Heart left ventricle (tissue), 16 donors: ENCODE results near the gene RYR3. TPM values are rescaled to one million over a fixed set of nuclear protein-coding genes. Genes with fewer than 3 reads are reported as not detected.

Experiments used
- ATAC-seq, 4 donors: fragments of 200-7000 bp; cut with Tn5 transposase; one replicate each; pipeline ENCODE4 v1.9.1; 2020 to 2022; ENCODE audit warnings: moderate library complexity in 4 of 4, mild to moderate bottlenecking in 3 of 4, moderate number of reproducible peaks in 1 of 4
- DNase-seq, 5 donors: peaks; one replicate each; pipeline ENCODE4 v3.0.0-alpha.2; 2020
- H3K27ac ChIP-seq, 12 donors: fragments of 200-600 bp; sonication (generic) in 4 of 12; one replicate each; pipeline versions ENCODE4 v1.5.0 to v1.8.0; 2016 to 2022; ENCODE audit warnings: mild to moderate bottlenecking in 2 of 12
- H3K27me3 ChIP-seq, 9 donors: fragments of 200-600 bp; sonication (generic) in 2 of 9; one replicate each; pipeline versions ENCODE4 v1.5.1 to v1.8.0; 2016 to 2022; ENCODE audit warnings: mild to moderate bottlenecking in 3 of 9
- H3K36me3 ChIP-seq, 9 donors: fragments of 200-600 bp; sonication (generic) in 2 of 9; one replicate each; pipeline versions ENCODE4 v1.5.0 to v1.8.0; 2018 to 2022; ENCODE audit warnings: mild to moderate bottlenecking in 2 of 9
- H3K4me1 ChIP-seq, 12 donors: fragments of 200-600 bp; sonication (generic) in 4 of 12; one replicate each; pipeline versions ENCODE4 v1.5.0 to v1.8.0; 2016 to 2022; ENCODE audit warnings: mild to moderate bottlenecking in 3 of 12
- H3K4me3 ChIP-seq, 12 donors: fragments of 200-600 bp; sonication (generic) in 4 of 12; one replicate each; pipeline versions ENCODE4 v1.5.0 to v1.8.0; 2017 to 2022; ENCODE audit warnings: mild to moderate bottlenecking in 9 of 12, moderate library complexity in 4 of 12
- H3K9me3 ChIP-seq, 12 donors: fragments of 200-600 bp; sonication (generic) in 4 of 12; one replicate each; pipeline versions ENCODE4 v1.5.0 to v1.8.0; 2016 to 2022; ENCODE audit warnings: mild to moderate bottlenecking in 1 of 12
- CTCF ChIP-seq, 12 donors: fragments of 200-600 bp; sonication (generic) in 4 of 12; IDR thresholded peaks; one replicate each; pipeline versions ENCODE4 v1.5.0 to v1.8.0; 2018 to 2022; ENCODE audit warnings: antibody characterized with exemption in 12 of 12, mild to moderate bottlenecking in 5 of 12
- POLR2A ChIP-seq, 2 donors: fragments of 450-650 bp; IDR thresholded peaks; one replicate each; pipeline ENCODE4 v1.6.1; 2017; ENCODE audit warnings: antibody characterized with exemption in 2 of 2, mild to moderate bottlenecking in 2 of 2, moderate library complexity in 2 of 2
- WGBS, 4 donors: extraction: QIAGEN DNeasy Blood & Tissue Kit in 2 of 4; methylation state at CpG; one replicate each; pipeline versions ENCODE4 v1.1.5 to v1.1.7; 2013 to 2018; 5-methylcytosine and 5-hydroxymethylcytosine counted together
- intact Hi-C, 10 donors: fragments of 100-400 bp; cut with DNase I; formaldehyde crosslinking; loops; one replicate each; pipeline versions ENCODE4 v1.11.1 to v1.14.2; 2022
- polyA plus RNA-seq, 2 donors: library from polyadenylated mRNA; stranded (reverse); fragments of 200-250 nt; gene quantifications; one replicate each; pipeline ENCODE4 v1.2.3, GENCODE V29; 2013
- total RNA-seq, 9 donors: library from RNA; depleted of rRNA in 2 of 9; stranded (reverse); fragments of >200 nt in 2 of 9; fragmentation: NEBNext Ultra II Directional in 3 of 9; extraction: Animal tissue kit (Norgen Biotek cat#: 25700) in 3 of 9; gene quantifications; one replicate each; pipeline versions ENCODE4 v1.1.0 to v1.2.4, GENCODE V29; 2016 to 2023
- donor health status: ischemic (EF 13 %, LVEDD 7.1; RV severe dilation, severe dysfunction).
- donor health status: healthy with polysubstance abuse.
- donor health status: DM: no; HTN: yes; CAD: no.
- donor health status: DM: no; HTN: no; CAD: no.
- donor health status: ischemic (EF 25% LVEDD 6.9; RV normal size, moderate dysfunction).
- donor health status: ischemic (EF 25% LVEDD 5.7; RV mildly dilated, moderate dysfunction).
- donor health status: healthy.
- donor health status: DM: yes; HTN: yes; CAD: no.
- donor health status: ischemic (EF 35%, LVEDD 5.7; RV mildly dilated, moderate dysfunction).
- donor health status: nonischemic (EF 11% LVEDD 7.7; RV severe dilation, severe dysfunction).
- donor health status: DM: yes; HTN: yes; CAD: no.
- donor health status: PGD.
- donor health status: ischemic (EF 29% LVEDD 5.4; RV normal size, mild dysfunction).
- donor health status: nonischemic (EF 23%, LVEDD 6.1; RV moderate dilation, normal function).

The RYR3 gene
- total and polyA plus RNA-seq, 11 donors = 0.01 to 0.35 (median 0.23) TPM; not detected in 2

GRCh38 chr15:33490703-33491102 lies 179.9 kb downstream of the RYR3 start:
- 68 to 88% (median 76%) methylated on average over 1 of the region's 1 CpG for WGBS, 4 donors

GRCh38 chr15:33492434-33493052 lies 181.8 kb downstream of the RYR3 start:
- Histone ChIP-seq H3K27ac (peak overlapping the region in 3 of 12 donors; percentile 35 to 67 (median 50)), H3K36me3 (no peaks in the 10 kb centered on the region), H3K27me3 (peaks cover 0 to 8% (median 0%) of the 10 kb centered on the region in 9 donors), H3K4me3 (no peak overlapping the region), H3K4me1 (peaks cover 0 to 11% (median 0%) of the 10 kb centered on the region in 12 donors), H3K9me3 (peaks cover 0 to 5% (median 0%) of the 10 kb centered on the region in 12 donors)
- 30 to 55% (median 42%) methylated on average over 6 of the region's 6 CpGs for WGBS, 4 donors
- DNase-seq (peak in 2 of 5 donors; percentile 16 to 21), ATAC-seq (peak; percentile 32 to 73 (median 64))
- intact Hi-C loops = no loop called here
- TF ChIP-seq POLR2A (IDR thresholded peaks at IDR 0.05) = no peak
- no peak for TF ChIP-seq CTCF (IDR thresholded peaks at IDR 0.05)

More at GRCh38 chr15:33490703-33491102, 179.9 kb downstream of the RYR3 start:
- no peak overlapping the region for H3K27ac ChIP-seq
- DNase-seq = peak in 1 of 5 donors; percentile 22
- no peak for ATAC-seq
- peaks cover 0 to 5% (median 0%) of the 10 kb centered on the region in 12 donors for H3K9me3 ChIP-seq
- H3K27me3 ChIP-seq = no peaks in the 10 kb centered on the region
- H3K4me3 ChIP-seq = no peak overlapping the region
- intact Hi-C loops = no loop called here
- no peaks in the 10 kb centered on the region for H3K36me3 ChIP-seq
- H3K4me1 ChIP-seq = peaks cover 0 to 11% (median 0%) of the 10 kb centered on the region in 12 donors
- no peak for TF ChIP-seq CTCF (IDR thresholded peaks at IDR 0.05)
- TF ChIP-seq POLR2A (IDR thresholded peaks at IDR 0.05) = no peak

GRCh38 chr15:33494306-33494705 lies 183.5 kb downstream of the RYR3 start:
- ATAC-seq = no peak
- TF ChIP-seq POLR2A (IDR thresholded peaks at IDR 0.05) = no peak
- TF ChIP-seq CTCF (IDR thresholded peaks at IDR 0.05) = no peak
- intact Hi-C loops = no loop called here
- H3K4me1 ChIP-seq = peaks cover 0 to 11% (median 0%) of the 10 kb centered on the region in 12 donors
- peaks cover 0 to 2% (median 0%) of the 10 kb centered on the region in 12 donors for H3K9me3 ChIP-seq
- H3K4me3 ChIP-seq = no peak overlapping the region
- no peak overlapping the region for H3K27ac ChIP-seq
- DNase-seq = no peak
- H3K27me3 ChIP-seq = peaks cover 0 to 8% (median 0%) of the 10 kb centered on the region in 9 donors
- H3K36me3 ChIP-seq = no peaks in the 10 kb centered on the region

- no peak for TF ChIP-seq POLR2A (IDR thresholded peaks at IDR 0.05)
- no peak for TF ChIP-seq CTCF (IDR thresholded peaks at IDR 0.05)
- Histone ChIP-seq H3K9me3 (no peaks in the 10 kb centered on the region), H3K27ac (no peak overlapping the region), H3K4me3 (no peak overlapping the region), H3K36me3 (no peaks in the 10 kb centered on the region), H3K4me1 (no peaks in the 10 kb centered on the region), H3K27me3 (peaks cover 0 to 13% (median 0%) of the 10 kb centered on the region in 9 donors)
- WGBS, 4 donors = 50 to 66% (median 55%) methylated on average over 3 of the region's 3 CpGs
- intact Hi-C loops = loop anchor here in 2 of 10 donors (10.0 kb wide), 2 partner anchors 46 to 56 kb away; no protein-coding TSS in a partner anchor
- no peak for ATAC-seq
- no peak for DNase-seq
These were observed 189.8 kb downstream of the RYR3 start for GRCh38 chr15:33500432-33501195.
